HFF-Myc (cell line): ENCODE measurements around the gene DGCR8.
"Not testable (repeated sequence)": the region's sequence is repeated elsewhere in the genome, so short reads cannot be mapped to it uniquely, and the experiment has no call there.

ENCODE experiments used
- DNase-seq: peaks from one replicate; pipeline ENCODE4 v3.0.0-alpha.2; 2011; ENCODE audit warnings: low read depth; ENCODE audit errors: extremely low read depth
- H3K4me3 ChIP-seq: replicated peaks from 2 replicates; pipeline ENCODE4 v1.5.1; 2011; ENCODE audit warnings: low read depth, mild to moderate bottlenecking, control low read depth, low read length
- TF ChIP-seq, protein P1 (sequence below): IDR thresholded peaks from 2 replicates; pipeline ENCODE4 v1.5.1; 2012; ENCODE audit warnings: mild to moderate bottlenecking, low read depth, low read length, control low read depth; ENCODE audit errors: missing control alignments

Gene DGCR8

DNA sequence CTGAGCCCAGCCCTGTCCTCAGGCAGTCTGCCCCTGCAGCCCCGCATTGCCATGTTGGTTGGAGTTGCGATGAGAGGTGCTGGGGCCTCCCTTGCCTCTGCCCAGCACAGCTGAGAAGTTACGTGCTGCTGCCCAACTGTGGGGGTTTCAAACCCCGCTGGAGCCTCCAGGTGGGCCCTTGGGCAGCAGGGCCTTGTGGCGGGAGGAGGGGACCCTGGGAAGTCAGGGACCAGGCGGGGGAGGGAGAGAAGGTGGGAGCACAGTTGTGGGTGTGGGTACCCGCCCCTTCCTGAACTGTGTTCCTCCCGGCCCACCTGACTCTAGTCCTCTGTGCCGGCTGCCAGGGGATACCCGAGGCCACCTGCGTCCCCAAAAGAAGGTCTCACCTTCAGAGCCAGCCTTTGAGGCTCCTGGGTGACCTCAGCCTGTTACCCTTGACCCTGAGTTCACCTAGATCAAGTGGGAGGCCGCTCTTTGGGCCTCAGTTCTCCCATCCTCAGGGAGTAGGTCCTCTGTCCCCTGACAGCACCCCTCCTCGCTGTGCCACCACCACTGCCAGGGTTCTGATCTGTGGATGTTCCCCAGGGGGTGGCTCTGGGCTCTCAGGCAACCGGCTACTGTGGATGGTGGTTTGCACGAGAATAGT, 78.5 kb downstream of the DGCR8 start:
- no peak for DNase-seq
- TF ChIP-seq, protein P1, sequence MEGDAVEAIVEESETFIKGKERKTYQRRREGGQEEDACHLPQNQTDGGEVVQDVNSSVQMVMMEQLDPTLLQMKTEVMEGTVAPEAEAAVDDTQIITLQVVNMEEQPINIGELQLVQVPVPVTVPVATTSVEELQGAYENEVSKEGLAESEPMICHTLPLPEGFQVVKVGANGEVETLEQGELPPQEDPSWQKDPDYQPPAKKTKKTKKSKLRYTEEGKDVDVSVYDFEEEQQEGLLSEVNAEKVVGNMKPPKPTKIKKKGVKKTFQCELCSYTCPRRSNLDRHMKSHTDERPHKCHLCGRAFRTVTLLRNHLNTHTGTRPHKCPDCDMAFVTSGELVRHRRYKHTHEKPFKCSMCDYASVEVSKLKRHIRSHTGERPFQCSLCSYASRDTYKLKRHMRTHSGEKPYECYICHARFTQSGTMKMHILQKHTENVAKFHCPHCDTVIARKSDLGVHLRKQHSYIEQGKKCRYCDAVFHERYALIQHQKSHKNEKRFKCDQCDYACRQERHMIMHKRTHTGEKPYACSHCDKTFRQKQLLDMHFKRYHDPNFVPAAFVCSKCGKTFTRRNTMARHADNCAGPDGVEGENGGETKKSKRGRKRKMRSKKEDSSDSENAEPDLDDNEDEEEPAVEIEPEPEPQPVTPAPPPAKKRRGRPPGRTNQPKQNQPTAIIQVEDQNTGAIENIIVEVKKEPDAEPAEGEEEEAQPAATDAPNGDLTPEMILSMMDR = no peak
- H3K4me3 ChIP-seq = no peak overlapping the region

DNA sequence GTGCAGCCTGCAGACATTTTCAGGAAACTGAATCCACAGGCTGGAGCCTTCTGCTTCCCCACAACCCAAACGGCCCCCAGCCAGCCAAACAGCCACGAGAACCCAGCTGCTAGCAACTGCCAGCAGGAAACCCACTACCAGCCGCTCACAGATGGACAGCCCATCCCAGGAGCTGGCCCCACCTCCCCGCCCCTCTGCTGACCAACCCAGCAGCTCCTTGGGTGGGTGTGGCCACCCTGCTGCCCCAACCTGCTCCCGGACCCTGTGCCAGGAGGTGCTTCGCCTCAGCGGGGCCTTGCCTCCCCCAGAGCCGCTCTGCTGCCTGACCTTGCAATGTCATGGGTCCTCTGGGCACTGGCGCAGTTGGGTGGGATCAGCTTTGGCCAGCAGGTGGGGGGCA, 79.0 kb downstream of the DGCR8 start:
- DNase-seq = no peak
- H3K4me3 ChIP-seq = no peak overlapping the region
- TF ChIP-seq, protein P1 = no peak

DNA sequence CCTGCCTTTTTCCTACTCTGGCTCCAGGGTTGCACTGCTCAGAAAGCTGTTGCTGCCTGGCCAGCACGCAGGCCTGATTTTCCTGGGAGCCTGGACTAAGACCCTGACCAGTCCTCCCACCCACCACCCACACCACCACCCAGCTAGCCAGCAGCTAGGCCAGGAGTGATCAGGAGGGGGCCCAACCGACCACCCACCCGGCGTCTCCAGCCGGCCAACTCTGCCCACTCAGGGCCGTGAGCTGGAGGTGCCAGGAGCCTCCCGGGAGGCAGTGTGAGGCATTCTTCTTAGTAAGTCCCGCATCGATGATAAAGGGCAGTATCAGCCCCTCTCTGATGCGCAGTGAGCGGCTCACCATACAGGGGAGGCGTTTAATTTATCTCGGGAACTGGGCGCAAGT, 79.5 kb downstream of the DGCR8 start:
- H3K4me3 ChIP-seq, DNase-seq: not testable (repeated sequence)

DNA sequence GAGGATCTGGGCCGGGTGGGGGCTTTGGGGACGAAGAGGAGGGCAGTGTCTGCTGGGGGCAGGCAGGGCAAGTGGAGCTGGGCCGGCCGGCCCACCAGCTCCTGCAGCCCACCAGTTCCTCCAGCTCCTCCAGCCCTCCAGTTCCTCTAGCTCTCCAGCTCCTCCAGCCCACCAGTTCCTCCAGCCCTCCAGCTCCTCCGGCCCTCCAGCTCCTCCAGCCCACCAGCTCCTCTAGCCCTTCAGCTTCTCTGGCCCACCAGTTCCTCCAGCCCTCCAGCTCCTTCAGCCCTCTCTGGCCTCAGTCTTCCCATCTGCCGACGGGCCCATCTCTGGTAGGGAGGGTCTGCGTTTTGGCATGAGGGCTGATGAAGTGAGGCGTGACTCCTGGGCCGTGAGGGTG, 80.0 kb downstream of the DGCR8 start:
- DNase-seq = no peak
- H3K4me3 ChIP-seq = no peak overlapping the region
- TF ChIP-seq, protein P1 = no peak
